WTC11 (cell line): ENCODE data around the gene SP140L.
"Not testable (repeated sequence)": the region's sequence is repeated elsewhere in the genome, so short reads cannot be mapped to it uniquely, and the experiment has no call there.

Source experiments
- ATF2 ChIP-seq: sonication (generic); formaldehyde crosslinking; IDR thresholded peaks from 2 replicates; pipeline ENCODE4 v1.8.1; 2022; ENCODE audit warnings: low read depth, missing genetic modification reagents, borderline replicate concordance
- CTCF ChIP-seq: fragments of 200-600 bp; IDR thresholded peaks from 2 replicates; pipeline ENCODE4 v1.8.0; 2022; ENCODE audit warnings: antibody characterized with exemption
- FOXP1 ChIP-seq: sonication (generic); formaldehyde crosslinking; IDR thresholded peaks from 2 replicates; pipeline ENCODE4 v1.8.0; 2022; ENCODE audit warnings: missing genetic modification reagents, mild to moderate bottlenecking, moderate library complexity, borderline replicate concordance
- JUN ChIP-seq: sonication (generic); formaldehyde crosslinking; IDR thresholded peaks from 2 replicates; pipeline ENCODE4 v1.8.0; 2023; ENCODE audit warnings: mild to moderate bottlenecking, missing genetic modification reagents
- NFE2L1 ChIP-seq: sonication (generic); formaldehyde crosslinking; IDR thresholded peaks from 2 replicates; pipeline ENCODE4 v1.8.1; 2023; ENCODE audit warnings: missing genetic modification reagents
- STAT6 ChIP-seq: sonication (generic); formaldehyde crosslinking; conservative IDR thresholded peaks from 2 replicates; pipeline ENCODE4 v1.8.1; 2023; ENCODE audit warnings: mild to moderate bottlenecking, low read depth, missing genetic modification reagents, moderate library complexity
- USF2 ChIP-seq: sonication (generic); formaldehyde crosslinking; IDR thresholded peaks from 2 replicates; pipeline ENCODE4 v1.8.1; 2023; ENCODE audit warnings: mild to moderate bottlenecking, missing genetic modification reagents, moderate library complexity
- ZBTB21 ChIP-seq: sonication (generic); formaldehyde crosslinking; IDR thresholded peaks from 2 replicates; pipeline ENCODE4 v1.8.1; 2023; ENCODE audit warnings: mild to moderate bottlenecking, missing genetic modification reagents, borderline replicate concordance

- not testable (repeated sequence) for TF ChIP-seq ATF2 (CRISPR knock-in tag); JUN (CRISPR knock-in tag); NFE2L1 (CRISPR knock-in tag); STAT6 (CRISPR knock-in tag); FOXP1 (CRISPR knock-in tag); USF2 (CRISPR knock-in tag); CTCF; ZBTB21 (CRISPR knock-in tag)
Observed at GRCh38 chr2:230341936-230342528, 15.0 kb downstream of the SP140L start.
